HG03135 (cell line): ENCODE measurements around the gene MGAT5B.

Experiments used
- ATAC-seq: cut with Tn5 transposase; IDR thresholded peaks from one replicate; pipeline ENCODE4 v1.9.1; 2021; ENCODE audit warnings: mild to moderate bottlenecking, moderate library complexity; ENCODE audit not compliant: unreplicated experiment

The MGAT5B gene

GRCh38 chr17:76902476-76902875 is 34.3 kb downstream of the MGAT5B start:
- no peak for ATAC-seq

GRCh38 chr17:76903631-76904030 is 35.4 kb downstream of the MGAT5B start:
- ATAC-seq = no peak

GRCh38 chr17:76904116-76904515 is 35.9 kb downstream of the MGAT5B start:
- ATAC-seq = no peak

- no peak for ATAC-seq
Observed at GRCh38 chr17:76905036-76905435, 36.8 kb downstream of the MGAT5B start.

GRCh38 chr17:76905836-76906235 is 37.6 kb downstream of the MGAT5B start:
- no peak for ATAC-seq

GRCh38 chr17:76906463-76906862 is 38.3 kb downstream of the MGAT5B start:
- no peak for ATAC-seq

GRCh38 chr17:76907352-76907751 is 39.1 kb downstream of the MGAT5B start:
- no peak for ATAC-seq

GRCh38 chr17:76909971-76910760 is 42.0 kb downstream of the MGAT5B start:
- no peak for ATAC-seq

GRCh38 chr17:76911299-76912017 is 43.3 kb downstream of the MGAT5B start:
- no peak for ATAC-seq

- ATAC-seq = no peak
Observed at GRCh38 chr17:76912421-76913164, 44.4 kb downstream of the MGAT5B start.

GRCh38 chr17:76914937-76915336 is 46.7 kb downstream of the MGAT5B start:
- ATAC-seq = no peak

- ATAC-seq = no peak
Observed at GRCh38 chr17:76915840-76916510, 47.8 kb downstream of the MGAT5B start.

- ATAC-seq = no peak
Observed at GRCh38 chr17:76917829-76918228, 49.6 kb downstream of the MGAT5B start.

- ATAC-seq = no peak
Observed at GRCh38 chr17:76918811-76919210, 50.6 kb downstream of the MGAT5B start.

GRCh38 chr17:76920364-76921139 is 52.3 kb downstream of the MGAT5B start:
- no peak for ATAC-seq

- ATAC-seq = no peak
Observed at GRCh38 chr17:76921340-76922036, 53.3 kb downstream of the MGAT5B start.

- no peak for ATAC-seq
Observed at GRCh38 chr17:76922084-76922483, 53.9 kb downstream of the MGAT5B start.

- ATAC-seq = no peak
Observed at GRCh38 chr17:76922967-76923366, 54.8 kb downstream of the MGAT5B start.

- ATAC-seq = no peak
Observed at GRCh38 chr17:76923491-76923890, 55.3 kb downstream of the MGAT5B start.
